Right ventricle myocardium inferior (tissue), 1 donor: ENCODE results near the gene LAMTOR4. TPM values are rescaled to one million over a fixed set of nuclear protein-coding genes. Genes with fewer than 3 reads are reported as not detected.
"Not testable (repeated sequence)": the region's sequence is repeated elsewhere in the genome, so short reads cannot be mapped to it uniquely, and the experiment has no call there.

Source experiments
- ATAC-seq: fragments of 200-7000 bp; cut with Tn5 transposase; one replicate; pipeline ENCODE4 v1.9.1; 2020; ENCODE audit warnings: mild to moderate bottlenecking, moderate library complexity
- DNase-seq: peaks from one replicate; pipeline ENCODE4 v3.0.0; 2021; ENCODE audit errors: missing footprints
- intact Hi-C: fragments of 100-400 bp; cut with DNase I; formaldehyde crosslinking; loops from one replicate; pipeline ENCODE4 v1.11.0; 2022
- total RNA-seq: library from RNA; stranded (reverse); fragmentation: NEBNext Ultra II Directional; extraction: Animal tissue kit (Norgen Biotek cat#: 25700); gene quantifications from one replicate; pipeline ENCODE4 v1.2.1, GENCODE V29; 2021
- donor health status: DM: no; HTN: yes; CAD: no; lungs with severe emphysema.

Gene LAMTOR4
- total RNA-seq, 1 donor from 2014 or later: 99.4 TPM

DNA sequence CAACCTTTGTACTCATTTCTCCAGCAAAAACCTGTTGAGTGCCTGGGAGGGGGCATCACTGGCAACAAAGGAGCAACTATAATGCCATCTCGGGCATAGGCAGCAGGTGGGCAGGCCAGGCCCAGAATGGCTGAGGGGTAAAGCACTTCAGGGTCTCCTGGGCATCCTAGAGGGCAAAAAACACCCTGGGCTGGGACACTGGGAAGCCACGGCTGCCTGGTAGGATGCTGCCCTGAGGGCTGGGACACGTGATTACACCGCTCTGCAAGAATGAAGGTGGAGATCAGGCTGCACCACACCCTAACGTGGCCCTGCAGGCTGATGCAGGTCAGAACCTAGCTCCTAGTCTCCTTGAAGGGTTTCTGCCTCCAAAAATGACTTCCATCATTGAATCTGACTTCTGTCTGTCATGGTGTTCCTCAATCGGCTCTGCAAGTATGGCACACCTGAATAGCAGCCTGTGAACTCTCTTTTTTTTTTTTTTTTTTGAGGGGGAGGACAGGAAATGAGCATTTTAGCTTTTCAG, 14.4 kb downstream of the LAMTOR4 start:
- intact Hi-C loops: no loop called here
- DNase-seq (no peak), ATAC-seq (no peak)

DNA sequence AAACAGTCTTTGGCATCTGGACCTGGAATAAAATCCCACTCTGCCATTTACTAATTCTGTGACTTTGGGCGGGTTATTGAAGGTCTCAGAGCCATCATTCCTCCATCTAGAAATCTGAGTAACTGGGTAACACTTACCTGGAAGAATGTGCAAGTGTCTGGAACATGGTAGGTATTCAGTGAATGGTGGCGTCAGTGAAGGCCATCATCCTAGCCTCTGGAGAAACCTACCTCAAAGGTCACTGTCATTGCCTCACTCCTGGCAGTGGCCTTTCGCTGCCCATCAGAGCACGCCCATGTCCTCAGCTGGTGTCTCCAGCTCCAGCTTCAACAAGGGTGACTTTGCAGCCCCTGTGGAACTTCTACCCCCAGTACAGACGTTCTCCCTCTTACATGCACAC, 15.2 kb downstream of the LAMTOR4 start:
- no peak for ATAC-seq
- DNase-seq: no peak
- intact Hi-C loops: no loop called here

DNA sequence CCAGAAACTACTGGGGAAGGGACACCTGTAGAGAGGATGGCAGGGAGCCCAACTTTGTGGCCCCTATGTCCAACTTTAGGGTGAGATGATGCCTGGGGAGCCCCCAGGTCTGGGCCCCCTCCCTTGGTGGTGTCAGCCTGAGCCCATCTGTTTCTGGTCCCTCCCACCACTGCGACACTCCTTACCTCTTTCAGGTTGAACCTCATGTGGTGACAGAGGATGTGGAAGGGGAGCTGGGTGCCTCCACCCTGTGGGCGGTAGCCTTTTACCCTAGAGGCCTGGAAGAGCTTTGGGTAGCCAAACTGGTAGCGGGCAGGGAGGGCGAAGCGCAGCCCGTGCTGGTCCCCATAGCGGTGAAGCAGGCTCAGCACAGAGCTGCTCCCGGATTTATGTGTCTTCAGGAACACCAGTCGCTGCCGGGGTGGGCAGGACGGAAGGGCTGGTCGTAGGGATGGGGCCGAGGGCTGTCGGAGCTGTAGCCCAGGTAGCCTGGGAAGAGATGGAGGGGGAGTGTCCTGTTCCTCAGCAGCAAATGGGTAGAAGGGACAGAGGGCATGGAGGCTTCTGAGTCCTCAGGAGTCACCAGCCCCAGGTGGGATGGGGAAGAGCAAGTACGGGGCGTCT, 17.7 kb downstream of the LAMTOR4 start:
- intact Hi-C loops: no loop called here
- DNase-seq (no peak), ATAC-seq (no peak)

DNA sequence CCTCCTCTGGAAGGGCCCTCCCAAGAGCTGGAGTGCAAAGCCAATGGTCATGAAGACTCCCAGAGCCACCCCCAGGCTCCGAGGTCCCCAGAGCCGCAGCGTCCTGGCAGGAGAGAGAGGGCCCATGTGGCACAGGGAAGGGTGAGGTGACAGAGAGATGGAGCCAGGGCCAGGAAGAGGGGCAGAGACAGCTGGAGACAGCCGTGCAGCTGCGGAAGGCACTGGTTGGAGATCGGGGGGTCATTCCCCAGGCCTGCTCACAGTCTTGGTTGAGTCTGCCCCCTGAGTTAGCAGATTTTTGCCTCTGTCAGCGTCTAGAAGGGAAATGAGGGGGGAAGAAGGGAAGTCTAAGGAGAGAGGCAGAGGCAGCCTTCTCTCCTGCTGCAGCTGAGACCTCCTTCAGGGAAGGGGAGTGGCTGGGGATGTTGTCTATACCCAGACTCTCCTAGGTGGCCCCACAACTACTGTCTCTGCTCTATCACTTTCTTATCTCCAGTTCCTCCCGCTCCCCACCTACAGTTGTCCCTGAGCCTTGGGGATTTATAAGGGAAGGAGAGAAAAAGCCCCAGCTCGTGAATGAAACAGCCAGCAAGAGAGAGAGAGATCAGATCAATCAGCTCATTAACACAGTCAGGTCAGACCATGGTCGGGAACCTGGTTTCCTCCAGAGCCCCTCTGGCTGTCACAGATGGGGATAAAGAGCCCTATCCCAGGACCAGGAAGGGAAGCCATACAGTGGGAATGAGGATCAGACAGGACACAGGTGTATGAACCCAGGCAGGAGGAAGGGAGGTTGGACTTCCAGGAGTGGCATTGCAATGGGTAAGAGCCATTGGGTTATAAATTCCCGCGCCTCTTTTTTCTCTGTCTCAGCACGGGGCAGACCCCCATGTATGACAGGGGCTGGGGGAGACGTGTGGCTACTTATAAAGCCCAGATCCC, 18.5 kb downstream of the LAMTOR4 start:
- intact Hi-C loops: no loop called here
- ATAC-seq: no peak
- DNase-seq: no peak

DNA sequence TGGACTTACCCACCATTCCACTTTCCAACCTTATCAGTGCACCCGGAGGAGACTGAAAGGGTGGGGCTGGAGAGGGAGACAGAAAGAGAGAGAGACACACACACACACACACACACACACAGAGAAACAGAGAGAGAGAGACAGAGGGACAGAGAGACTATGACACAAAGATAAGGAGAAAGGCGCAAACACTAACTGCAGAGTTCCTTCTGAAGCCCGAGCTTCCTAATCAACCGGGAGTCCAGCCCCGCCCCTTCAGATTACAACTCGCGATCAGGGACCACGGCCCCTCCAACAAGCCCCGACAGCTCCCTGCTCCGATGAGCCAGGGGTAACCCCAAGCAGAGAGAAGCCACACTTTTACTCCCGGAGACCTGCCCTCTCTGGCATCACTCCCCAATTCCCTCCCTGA, 19.2 kb downstream of the LAMTOR4 start:
- DNase-seq: no peak

DNA sequence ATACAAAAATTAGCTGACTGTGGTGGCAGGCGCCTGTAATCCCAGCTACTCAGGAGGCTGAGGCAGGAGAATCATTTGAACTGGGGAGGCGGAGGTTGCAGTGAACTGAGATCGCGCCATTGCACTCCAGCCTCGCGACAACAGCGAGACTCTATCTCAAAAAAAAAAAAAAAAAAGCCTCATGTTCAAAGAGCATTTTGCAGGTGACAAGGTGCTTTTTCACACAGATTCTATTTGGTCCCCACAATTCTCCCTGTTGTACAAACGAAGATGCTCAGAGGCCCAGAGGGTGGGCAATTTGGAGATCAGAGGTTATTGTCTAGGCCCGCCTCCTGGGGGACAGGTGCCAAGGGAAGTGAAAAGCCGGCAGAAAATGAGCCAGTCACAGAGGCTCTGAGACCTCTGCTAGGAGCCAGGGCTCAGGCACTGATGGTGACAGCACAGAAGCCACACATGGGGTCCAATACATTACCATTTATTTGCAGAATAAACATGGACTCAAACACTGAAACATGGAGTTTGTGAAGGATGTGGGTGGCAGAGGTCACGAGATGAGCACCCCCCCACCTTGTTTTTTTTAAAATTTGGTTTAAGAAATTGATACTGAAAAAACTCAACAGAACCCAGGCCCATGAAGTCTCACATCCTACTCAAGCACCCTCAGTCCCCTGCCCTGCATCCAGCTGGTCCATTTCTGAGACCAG, 20.6 kb downstream of the LAMTOR4 start:
- intact Hi-C loops: no loop called here
- DNase-seq (no peak), ATAC-seq (no peak)

More for the DNA sequence above, 19.2 kb downstream of the LAMTOR4 start:
- peak; percentile 46 for ATAC-seq
- intact Hi-C loops: no loop called here

DNA sequence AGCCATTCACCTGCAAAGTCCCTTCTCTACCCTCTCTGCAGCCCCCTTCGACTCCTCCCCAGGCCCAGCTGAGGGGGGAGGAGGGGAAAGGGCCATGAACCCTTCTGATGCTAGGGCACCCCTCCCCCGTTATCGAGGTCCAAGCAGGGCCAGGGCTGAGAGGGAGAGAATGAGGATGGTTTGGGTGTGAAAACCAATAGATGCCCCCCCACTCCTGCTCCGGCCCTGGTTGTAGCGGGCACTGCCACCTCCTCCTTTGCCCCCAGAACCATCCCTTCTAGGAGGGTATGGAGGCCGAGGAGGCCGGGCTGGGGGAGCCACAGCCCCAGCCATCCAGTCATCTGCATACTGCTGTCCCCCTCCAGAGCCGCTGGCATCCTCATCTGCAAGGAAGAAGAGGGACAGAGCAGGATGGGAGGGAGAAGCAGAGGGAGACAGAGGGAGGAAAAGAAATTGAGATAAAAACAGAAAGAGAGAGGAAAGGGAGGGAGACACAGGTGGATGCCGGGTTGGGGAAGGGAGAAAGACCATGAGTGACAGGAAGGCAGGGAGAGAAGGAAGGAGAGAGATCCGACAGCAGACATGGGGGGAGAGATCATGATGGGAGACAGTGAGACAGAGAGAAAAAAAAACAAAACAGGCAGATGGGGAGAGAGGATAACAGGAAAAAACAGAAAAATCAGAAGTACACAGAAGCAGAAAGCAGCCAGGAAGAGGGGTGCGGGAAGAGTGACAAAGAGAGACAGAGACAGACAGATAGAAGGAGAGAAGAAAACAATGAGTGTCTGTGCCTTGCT, 21.6 kb downstream of the LAMTOR4 start:
- DNase-seq: no peak
- intact Hi-C loops: no loop called here
- no peak for ATAC-seq

DNA sequence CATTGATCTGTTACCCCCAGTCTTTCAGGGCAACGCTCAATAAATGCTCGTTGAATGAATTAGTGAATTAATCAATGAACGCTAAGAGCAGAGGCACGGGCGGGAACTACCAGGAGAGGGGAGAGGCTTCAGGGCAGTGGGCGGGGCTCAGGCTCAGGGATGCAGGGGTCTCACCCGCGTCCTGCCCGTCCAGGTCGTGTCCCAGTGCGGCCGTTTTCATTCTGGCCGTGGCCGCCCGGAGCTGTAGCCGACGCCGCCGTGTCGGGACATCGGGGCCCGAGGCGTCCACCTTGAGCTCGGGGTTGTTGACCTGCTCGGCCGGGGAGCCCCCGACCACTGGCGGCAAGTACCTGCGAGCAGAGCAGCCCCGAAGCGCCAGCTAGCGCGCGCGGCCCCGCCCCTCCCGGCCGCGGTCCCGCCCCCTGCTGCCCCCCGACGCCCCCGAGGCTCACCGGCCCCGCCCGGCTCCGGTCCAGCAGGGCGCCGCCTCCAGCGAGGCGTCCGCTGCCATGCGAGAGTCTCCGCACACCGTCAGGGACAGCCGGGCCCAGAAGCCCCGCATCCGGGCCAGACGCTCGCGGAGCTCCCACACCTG, 22.5 kb downstream of the LAMTOR4 start:
- DNase-seq: no peak
- intact Hi-C loops: no loop called here
- no peak for ATAC-seq

DNA sequence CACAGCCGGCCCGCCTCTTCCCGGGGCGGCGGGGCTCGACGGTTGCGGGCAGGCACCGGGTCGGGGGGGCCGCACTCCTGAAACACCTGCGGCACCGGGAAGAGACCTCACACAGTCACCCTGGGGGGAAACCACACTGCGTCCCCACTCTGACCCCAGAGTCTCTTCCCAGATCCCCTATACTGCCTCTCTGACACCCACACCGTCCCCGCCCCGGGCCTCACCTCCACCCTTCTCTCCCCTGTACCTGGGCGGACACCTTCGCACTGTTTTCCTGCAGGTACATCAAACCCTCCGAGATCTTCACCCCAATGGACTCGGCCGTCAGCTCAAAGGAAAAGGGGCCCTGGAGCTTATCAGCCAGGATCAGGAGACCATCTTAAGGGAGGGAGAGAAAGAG, 23.1 kb downstream of the LAMTOR4 start:
- intact Hi-C loops: no loop called here
- DNase-seq (no peak), ATAC-seq (no peak)

DNA sequence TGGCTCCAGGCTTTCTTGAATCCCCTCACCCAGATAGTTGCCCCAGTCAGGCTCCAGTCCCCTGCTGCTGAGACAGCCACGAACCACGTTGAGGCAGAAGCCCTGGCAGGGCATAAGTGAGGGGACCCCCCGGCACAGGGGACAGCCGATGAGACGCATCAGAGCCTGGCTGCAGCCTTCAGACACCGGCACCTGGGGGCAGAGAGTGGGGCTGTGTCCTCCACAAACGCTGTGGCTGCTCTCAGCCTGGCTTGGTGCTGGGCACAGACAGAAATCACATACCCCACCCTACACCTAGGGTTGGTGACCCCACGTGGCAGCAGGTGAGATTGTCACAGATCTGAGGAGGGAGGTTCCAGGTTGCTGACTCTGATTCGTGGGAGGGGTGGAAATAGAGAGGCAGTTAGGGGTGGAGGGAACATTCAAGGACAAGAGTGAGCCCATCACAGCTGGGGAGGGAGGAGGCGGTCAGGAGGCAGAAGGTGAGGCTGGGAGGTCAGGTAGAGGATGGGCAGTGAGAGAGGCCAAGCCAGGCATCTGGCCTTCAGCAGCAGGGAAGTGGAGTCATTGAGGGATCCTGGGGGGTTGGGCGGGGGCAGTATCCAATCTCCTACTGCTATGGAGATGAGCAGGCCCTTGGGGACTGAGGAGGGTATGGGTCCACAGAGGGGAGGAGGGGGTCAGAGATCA, 25.2 kb downstream of the LAMTOR4 start:
- no peak for DNase-seq
- ATAC-seq: no peak
- intact Hi-C loops: no loop called here

DNA sequence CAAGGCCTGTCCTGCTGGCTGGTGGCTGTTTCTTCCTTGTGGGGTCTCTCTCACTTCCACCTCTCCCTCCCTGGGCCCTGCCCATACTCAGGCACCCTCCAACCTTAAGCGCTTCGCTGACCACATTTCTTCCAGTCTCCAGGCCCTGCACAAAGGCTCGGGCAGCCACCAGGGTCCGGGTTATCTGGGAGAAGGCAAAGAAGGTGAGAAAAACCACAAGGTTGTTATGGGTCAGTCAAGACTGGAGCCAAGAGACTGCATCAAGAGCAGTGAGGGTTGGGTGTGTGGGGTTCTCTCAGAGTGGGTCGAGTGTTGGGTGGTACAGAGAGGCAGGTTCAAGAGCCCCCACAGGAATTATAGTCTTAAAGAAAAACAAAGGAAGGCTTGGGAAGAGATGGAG, 25.9 kb downstream of the LAMTOR4 start:
- intact Hi-C loops: no loop called here
- DNase-seq (no peak), ATAC-seq (no peak)

DNA sequence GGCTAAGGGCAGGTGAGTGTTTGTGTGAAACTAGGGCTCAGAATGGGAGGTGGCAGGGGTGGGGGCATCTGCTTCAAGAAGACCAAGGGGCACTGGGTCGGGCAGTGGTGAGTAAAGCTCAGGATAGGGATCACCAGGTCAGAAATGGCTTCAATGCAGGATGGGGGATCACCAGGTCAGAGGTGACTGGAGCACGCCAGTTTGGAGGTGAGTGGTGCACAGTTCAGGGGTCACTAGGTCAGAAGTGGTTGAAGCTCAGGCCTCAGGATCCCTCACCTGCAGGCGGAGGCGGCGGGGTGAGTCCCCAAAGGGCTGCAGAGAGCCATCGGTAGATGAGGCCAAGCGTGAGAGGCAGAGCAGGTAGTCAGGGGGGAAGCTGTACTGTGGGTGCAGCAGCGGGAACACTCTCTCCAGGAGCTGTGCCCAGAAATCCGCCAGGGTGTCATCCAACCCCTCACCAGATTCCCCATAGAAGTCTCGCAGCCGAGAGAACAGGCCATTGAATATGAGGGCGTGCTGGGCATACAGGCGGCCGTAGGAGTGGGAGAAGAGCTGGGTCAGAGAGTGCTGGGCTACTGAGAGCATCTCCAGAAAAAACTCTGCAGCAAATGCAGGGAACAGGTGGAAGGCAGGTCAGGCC, 26.7 kb downstream of the LAMTOR4 start:
- ATAC-seq (no peak), DNase-seq (no peak)
- intact Hi-C loops: no loop called here

DNA sequence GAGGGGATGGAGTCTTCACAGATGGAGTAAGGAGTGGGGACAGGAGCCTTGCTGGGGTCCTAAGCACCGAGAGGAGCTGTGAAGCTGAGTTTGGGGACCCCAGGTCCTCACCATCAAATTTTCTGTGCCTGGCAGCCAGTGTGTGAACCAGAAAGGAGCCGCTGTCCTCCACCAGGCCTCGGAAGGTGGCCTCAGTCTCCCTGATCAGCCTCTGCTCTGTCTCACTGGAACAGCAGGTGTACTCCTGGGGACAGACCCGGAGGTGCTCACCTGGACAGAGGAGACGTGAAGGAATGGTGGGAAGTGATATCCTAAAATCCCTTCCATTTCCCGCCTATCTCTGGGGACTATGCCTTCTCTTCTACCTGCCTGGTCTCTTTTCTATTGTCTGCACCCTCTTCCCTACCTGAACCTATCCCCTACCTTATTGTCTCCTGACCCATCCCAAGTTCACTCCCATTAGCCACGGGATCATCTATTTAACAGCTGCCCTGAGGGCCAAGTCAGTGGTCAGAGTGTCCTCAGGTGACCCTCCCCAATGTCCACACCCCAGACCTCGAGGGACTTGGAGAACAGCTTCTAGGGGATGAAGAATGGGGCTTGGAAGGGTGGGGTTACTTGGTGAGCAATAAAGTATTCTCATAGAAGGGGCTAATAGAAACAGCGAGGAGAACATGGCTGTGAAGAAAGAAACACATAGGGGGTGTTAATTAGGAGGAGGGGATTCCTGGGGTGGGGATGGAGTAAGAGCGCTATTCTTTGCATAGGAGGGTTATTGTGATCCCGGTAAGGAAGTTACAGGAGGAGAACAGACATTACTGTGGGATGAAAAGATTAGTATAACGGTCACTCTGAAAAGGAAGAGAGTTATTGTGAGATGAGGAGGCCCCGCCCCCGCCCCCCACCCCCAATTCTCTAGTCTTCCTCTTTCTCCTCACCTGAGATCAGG, 27.7 kb downstream of the LAMTOR4 start:
- intact Hi-C loops: no loop called here
- DNase-seq: no peak
- ATAC-seq: no peak

DNA sequence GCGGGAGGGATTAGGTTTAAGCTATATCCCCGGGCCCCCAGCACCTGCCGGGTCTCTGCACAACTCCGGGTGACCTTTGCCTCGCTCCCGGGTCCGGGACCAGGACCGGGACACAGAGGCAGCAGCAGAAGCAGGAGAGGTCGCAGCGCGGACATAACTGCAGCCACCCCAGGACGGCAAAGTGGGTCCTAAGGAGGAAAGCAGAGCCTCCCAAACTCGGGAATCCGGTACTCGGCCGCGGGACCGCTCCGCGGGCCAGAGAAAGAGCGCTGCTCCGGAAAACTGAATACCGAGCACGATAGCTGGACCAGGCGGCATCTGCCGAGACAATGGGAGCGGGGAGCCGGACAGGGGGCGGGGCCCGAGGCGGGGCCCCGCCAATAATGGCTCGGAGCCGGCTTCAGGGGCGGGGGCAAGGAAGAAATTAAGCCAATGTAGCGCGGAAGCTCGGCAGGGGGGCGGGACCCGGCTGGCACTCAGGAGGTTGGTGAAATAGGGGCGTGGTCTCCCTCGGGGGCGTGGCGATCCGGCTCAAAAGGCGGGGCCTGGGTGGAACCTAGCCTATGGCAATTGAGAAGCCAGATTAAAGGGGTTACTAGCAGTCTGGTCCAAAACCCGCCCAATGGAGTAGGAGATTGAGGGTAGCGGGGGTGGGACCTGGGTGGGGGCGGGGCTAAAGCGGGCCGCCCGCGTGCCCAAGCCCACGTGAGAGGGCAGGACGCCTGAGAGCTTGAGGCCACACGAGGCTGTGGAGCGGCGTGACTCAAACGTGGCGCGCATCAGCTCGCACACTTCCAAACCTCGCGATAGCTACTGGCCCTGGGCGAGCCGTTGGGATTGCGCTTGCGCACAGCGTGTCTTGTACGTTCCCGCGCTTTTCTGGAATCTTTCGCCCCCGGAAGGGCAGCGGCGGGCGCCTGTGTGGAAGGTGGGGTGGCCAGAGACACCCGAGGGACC, 28.6 kb downstream of the LAMTOR4 start, which contains the start of the genes GPC2 and STAG3:
TSS of gene GPC2 (minus strand) at position 337 of the 957 bp plus-strand sequence. CDS start at position 155, 182 bp downstream.
TSS of gene STAG3 (plus strand) at position 874 of the 957 bp plus-strand sequence. CDS start 2,639 bp downstream, outside the sequence.
- intact Hi-C loops: no loop called here
- peak; percentile 98 for DNase-seq
- peak; percentile 93 for ATAC-seq

DNA sequence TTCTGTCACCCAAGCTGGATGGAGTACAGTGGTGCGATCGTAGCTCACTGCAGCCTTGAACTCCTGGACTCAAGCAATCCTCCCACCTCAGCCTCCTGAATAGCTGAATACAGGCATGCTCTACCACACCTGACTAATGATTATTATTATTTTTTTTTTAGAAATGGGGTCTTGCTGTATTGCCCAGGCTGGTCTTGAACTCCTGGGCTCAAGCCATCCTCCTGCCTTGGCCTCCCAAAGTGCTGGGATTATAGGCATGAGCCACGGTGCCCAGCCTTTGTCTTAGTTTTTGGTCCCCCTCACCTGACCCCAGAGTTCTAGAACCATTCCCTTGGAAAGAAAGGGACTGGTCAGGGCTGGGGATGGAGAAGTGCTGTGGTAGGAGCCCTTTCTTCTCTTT, 31.4 kb downstream of the LAMTOR4 start:
- DNase-seq, intact Hi-C loops: not testable (repeated sequence)

More for the DNA sequence above, 31.4 kb downstream of the LAMTOR4 start:
- not testable (repeated sequence) for ATAC-seq
